Mammary epithelial cell (primary cell): Measurements from ENCODE around the gene TAB2.

Experiments used
- EZH2 ChIP-seq: IDR thresholded peaks from 2 replicates; pipeline ENCODE4 v1.6.1; 2012; ENCODE audit warnings: low read length, inconsistent platforms, borderline replicate concordance
- TF ChIP-seq, protein P1 (sequence below), 2 donors: IDR thresholded peaks in 1 of 2; conservative IDR thresholded peaks in 1 of 2; 2 replicates each; pipeline ENCODE4 v1.5.1; 2011 to 2012; ENCODE audit warnings: inconsistent platforms in 2 of 2, low read length in 2 of 2, mild to moderate bottlenecking in 2 of 2, control low read depth in 1 of 2, low read depth in 1 of 2; ENCODE audit not compliant: insufficient read depth in 1 of 2; ENCODE audit errors: extremely low read depth in 1 of 2

DNA sequence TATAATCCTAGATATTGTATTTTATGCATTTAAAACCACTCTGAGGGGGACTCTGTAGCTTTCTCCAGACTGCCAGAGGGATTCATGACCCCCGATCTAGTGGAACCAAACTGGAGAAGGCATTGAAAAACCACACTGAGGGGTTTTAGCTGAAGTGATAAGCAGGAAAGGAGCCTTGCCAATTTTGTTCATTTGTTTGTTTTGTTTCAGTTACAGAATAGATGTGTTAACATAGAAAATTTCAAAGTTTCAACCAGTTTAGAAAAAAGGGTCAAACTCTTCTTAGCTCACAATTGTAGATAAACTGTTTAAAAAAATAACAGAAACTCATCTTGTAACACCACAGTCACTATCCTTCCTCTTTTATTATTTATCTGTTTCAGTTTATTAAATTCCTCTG, 19.8 kb downstream of the TAB2 start:
- TF ChIP-seq, protein P1, sequence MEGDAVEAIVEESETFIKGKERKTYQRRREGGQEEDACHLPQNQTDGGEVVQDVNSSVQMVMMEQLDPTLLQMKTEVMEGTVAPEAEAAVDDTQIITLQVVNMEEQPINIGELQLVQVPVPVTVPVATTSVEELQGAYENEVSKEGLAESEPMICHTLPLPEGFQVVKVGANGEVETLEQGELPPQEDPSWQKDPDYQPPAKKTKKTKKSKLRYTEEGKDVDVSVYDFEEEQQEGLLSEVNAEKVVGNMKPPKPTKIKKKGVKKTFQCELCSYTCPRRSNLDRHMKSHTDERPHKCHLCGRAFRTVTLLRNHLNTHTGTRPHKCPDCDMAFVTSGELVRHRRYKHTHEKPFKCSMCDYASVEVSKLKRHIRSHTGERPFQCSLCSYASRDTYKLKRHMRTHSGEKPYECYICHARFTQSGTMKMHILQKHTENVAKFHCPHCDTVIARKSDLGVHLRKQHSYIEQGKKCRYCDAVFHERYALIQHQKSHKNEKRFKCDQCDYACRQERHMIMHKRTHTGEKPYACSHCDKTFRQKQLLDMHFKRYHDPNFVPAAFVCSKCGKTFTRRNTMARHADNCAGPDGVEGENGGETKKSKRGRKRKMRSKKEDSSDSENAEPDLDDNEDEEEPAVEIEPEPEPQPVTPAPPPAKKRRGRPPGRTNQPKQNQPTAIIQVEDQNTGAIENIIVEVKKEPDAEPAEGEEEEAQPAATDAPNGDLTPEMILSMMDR (conservative IDR thresholded peaks at IDR 0.05 in 1 of 2, IDR thresholded peaks at IDR 0.05 in 1 of 2; ENCODE audit: extremely low read depth in 1 of 2, insufficient read depth in 1 of 2, low read depth in 1 of 2, low read length in 2 of 2): no peak
- TF ChIP-seq EZH2: no peak
